GM11168 (cell line): ENCODE results near the gene CCDC33.

Experiments used
- in situ Hi-C: fragments of 300-500 bp; cut with MboI; formaldehyde crosslinking; loops from one replicate; pipeline ENCODE4 v1.12.0; 2022; ENCODE audit warnings: low sequenced_read_pairs; ENCODE audit not compliant: unreplicated experiment

CCDC33 gene

DNA sequence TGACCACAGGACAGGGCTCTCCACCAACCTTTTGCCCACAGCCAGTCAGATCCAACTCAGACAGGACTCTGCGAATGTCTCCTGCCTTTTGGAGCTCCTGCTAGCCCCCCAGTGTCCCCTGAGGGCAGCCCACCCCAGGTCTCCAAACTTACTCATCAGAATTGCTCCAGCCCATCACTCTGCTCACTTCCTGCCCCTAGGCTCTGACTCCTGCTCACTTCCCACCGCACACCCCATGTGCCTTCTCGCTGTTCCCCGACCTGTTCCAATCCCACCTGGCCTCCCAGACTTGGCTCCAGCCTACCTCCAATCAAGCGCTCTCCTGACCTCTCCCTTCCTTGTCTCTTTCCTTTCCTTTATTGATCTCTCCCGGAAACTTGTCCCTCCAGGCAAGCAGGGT is 27.6 kb upstream of the CCDC33 start:
- in situ Hi-C loops = no loop called here

DNA sequence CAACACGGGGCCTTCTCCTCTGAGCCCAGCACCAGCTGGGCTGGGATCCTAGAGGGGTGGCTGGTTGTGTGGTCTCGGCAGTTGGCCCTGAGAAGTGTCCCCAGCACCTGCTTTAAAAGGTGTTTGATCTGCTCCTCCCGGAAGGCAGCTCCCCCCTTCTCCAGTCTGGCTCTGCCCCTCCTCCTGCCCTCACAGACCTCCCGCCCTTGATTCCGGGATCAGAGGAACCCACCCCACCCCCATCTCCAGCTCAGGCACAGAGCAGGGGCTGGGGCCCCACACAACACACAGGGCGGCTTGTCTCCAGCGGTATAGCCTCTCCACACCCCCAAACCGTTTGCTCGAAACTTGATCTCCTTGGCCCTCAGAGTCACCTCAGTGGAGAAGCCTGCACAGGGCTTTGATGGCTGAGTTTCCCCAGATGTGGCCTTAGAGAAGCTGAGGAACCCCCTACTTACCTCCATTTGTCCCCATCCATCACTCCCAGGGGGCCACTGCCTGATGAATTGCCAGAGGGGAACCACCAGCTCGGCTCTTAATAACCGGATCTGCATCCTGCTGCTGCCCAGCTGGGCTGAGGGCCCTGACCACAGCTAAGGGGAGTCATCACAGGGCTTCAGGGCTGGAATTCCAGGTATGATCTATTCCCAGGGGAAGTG is 27.1 kb upstream of the CCDC33 start:
- in situ Hi-C loops = no loop called here

DNA sequence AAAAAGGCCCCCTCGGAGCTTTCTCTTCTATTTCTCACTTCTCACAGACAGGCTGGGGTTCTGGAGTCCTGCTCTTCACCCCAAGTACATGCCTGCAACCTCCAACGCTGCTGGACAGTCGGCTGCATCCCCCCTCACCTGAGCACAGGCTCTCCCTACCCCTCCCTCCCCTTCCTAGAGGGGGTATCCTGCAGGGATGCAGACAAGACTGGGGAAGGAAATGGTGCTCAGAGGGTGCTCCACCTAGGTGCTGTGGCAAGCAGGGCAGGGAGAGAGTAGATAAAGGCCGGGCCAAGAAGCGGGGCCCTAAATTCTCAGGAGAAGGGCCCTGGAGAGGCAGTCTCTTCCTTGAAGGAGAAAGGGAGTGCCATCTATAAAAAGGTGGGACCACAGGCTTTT is 26.6 kb upstream of the CCDC33 start:
- in situ Hi-C loops = no loop called here

DNA sequence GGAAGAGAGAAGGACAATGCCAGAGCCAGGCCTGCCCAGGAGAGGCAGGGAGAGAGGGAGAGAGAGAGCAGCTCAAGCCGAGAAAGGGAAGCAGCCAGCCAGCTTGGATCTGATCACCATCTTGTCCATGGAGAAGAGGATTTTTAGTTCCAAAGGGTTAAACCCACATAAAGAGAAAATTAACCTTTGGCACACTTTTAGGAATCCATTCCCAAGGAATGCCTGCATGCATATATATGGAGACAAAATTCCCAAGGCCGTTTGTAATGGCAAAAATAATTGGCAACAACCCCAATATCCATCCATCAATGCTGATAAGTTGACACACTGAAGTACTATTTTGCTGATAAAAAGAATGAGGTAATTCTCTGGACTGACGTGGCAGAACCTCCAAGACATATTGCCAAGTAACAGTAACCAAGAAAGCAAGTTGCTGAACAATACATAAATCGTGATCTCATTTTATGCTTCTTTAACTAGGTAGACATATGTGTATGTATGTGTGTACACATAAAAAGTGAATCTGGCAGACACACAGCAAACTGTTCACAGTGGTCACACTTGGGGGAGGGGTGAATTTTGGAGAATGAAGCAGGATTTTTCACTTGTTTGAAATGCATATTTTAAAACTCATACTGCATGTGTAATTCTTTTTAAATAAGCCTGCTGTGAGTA is 26.0 kb upstream of the CCDC33 start:
- in situ Hi-C loops = no loop called here

DNA sequence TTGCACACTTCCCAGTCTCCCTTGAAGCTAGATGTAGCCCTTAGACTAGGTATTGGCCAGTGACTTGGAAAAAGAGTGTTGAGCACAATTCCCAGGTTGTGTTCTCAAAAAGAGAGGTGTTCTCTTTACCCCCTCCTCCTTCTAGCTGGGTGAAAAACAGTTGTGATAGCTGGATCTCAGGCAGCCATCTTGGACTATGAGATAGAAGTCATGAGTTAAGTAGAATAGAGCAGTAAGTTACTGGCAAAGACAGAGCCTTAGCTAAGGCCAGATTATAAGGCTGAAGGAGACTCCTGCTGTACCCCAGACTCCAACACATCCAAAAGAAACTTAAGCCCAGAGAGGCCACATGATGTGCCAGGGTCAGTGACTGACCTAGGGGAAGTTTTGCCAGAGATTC is 25.4 kb upstream of the CCDC33 start:
- in situ Hi-C loops = no loop called here

DNA sequence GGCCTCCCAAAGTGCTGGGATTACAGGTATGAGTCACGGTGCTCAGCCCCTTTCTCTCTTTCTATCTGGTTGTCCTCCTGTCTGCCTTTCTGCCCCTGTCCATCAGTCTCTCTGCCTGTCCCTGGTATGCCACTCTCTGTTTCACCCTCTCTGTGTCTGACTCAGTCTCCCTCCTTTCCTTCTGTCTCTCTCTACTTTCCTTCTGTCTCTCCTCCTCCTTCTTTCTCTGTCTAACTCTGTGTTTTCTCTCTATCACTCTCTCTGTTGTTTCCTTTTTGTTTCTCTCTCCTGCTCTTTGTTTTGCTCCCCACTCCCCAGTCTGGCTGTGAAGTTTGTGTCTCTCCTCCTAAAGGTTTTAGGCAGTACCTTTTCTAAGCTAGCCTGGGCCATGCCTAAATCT is 24.5 kb upstream of the CCDC33 start:
- in situ Hi-C loops = no loop called here

DNA sequence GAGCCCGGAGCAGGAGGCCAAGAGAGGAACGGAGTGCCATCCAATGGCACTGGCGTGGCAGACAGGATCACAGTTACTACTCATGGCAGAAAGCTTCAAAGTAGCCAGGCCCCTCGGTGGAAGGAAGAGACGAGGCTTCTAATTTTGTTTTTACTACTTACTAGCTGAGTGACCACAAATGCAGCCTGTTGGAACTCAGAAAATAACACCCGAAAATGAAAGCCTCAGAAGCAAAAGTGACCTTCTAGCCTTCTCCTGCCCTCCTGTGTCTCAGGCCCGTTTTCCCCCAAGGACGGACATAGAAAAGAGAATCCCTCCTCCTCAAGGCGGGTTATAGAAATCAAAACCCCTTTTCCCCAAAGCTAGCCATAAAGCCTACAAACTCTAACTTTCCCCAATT is 23.6 kb upstream of the CCDC33 start:
- in situ Hi-C loops = no loop called here

DNA sequence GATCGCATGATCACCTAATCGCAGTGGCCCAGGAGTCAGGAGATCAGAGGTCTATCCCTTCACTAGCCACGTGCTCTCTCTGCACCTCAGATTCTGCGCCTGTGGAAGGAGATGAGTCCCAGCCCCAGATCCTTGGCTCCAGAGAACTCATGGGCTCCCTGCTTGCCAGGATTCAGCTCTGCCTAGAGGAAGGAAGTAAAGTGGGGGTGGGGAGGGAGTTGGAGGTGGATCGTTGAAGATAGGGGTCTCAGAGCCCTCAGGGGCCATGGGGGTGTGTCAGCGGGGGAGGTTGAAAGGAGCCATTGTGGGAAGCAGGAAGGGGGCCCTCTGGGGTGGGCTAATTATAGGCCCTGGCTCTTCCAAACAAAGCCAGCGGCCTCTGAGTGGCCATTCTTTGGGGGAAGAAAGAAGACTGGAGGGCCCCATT is 22.3 kb upstream of the CCDC33 start:
- in situ Hi-C loops = no loop called here

DNA sequence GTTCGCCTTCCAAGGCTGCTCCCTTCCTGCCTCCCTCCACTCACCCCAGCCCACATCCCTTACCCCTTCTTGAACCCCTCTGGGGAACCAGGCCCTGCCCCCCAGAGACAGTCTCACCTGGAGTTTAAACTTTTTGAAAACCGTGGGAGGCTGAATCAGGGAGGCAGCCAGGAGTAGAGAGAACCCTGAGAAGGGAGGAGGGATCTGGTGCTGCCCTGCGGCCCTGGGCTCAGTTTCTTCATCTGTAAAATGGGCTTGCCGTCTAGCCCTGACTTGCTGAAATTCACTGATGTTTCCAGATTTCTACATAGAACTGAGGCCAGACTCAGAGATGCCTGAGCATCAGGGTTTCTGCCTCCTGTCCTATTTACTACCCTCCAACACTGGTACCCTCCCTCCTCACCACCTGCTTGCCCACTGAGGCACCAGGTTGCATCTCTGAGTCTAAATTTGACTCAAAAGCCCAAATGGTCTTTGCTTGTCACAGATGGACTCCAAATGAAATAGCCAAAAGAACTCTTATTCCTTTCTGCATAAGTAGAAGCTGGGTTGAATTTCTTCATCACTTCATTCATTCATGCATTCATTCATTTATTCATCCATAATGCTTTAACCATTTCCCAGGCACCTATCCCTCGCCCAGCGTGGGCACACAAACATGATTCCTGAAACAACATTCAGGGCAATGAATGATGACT is 21.7 kb upstream of the CCDC33 start:
- in situ Hi-C loops = no loop called here

DNA sequence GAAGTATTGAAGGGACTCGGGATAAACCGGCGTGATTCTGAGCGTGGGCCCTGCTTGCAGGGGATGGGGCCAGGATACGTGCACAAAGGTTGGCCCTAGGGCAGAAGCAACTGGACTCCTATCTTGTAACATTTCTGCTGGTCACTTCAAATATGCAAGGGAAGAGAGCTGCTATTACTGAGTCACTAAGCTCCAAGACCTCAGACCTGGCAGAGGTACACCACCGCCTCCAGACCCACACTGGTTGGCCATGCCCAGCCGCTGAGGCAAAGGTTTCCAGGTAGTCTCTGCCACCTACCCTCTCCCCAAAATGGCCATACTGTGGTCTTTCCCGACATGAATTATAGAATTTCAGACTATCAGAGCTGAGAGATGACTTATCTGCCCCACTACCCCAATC is 20.2 kb upstream of the CCDC33 start:
- in situ Hi-C loops = no loop called here

DNA sequence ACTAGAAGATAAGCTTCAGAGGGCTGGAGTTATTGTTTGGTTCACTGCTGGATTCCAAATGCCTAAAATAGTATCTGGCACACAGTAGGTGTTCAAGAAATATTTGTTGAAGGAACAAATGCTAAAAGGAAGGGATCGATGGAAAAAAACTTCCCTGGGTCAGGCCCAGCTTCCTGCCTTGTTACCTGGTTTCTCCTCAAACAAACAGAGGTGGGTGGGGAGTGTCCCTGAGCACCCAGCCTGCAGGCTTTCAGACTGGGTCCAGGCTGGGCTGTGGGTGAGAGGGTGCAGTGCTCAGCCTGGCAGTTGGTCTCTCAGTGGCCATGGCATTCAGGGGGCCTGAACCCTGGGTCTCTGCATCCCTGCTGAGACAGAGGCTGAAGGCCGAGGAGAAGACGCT is 19.2 kb upstream of the CCDC33 start:
- in situ Hi-C loops = no loop called here

DNA sequence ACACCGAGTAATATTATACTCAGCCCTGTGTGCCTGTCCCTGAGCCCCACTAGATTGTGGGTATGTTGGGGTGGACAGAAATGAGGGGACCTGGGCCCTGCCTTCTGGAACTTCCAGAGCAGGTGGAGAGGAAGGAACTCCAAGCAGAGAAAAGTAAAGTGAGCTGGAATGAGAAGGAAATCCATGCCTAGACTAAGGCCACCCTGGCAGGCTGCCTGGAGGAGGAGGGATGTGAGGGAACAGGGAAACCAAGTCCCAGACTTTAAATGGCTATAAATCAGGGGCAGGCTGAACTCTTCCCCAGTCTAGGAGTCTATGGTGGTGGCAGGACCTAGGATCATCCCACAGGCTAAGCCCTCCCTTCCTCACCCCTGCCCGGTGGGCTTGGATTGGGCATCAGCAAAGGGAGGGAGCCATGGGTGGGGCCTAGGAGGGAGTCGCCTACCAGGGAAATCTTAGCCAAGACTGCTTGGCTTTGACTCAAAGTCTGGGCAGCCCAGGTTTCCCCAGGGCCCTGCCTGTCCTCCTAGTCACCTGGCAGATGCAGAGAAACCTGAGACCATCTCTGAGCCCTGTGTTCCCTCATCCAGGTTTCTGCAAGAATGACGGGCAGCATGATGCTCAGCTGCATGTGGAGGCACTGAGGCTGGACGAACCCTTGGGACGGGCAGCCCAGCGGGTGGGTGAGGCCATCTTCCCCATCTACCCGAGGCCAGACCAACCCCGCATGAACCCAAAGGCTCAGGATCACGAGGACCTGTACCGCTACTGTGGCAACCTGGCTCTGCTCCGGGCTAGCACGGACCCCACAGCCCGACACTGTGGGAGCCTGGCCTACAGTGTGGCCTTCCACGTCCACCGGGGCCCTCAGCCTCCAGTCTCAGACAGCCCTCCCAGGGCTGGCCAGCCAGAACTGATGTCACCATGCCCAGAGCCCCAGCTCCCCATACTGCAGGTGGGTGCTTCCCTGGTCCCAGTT is 17.9 kb upstream of the CCDC33 start:
- in situ Hi-C loops = no loop called here

DNA sequence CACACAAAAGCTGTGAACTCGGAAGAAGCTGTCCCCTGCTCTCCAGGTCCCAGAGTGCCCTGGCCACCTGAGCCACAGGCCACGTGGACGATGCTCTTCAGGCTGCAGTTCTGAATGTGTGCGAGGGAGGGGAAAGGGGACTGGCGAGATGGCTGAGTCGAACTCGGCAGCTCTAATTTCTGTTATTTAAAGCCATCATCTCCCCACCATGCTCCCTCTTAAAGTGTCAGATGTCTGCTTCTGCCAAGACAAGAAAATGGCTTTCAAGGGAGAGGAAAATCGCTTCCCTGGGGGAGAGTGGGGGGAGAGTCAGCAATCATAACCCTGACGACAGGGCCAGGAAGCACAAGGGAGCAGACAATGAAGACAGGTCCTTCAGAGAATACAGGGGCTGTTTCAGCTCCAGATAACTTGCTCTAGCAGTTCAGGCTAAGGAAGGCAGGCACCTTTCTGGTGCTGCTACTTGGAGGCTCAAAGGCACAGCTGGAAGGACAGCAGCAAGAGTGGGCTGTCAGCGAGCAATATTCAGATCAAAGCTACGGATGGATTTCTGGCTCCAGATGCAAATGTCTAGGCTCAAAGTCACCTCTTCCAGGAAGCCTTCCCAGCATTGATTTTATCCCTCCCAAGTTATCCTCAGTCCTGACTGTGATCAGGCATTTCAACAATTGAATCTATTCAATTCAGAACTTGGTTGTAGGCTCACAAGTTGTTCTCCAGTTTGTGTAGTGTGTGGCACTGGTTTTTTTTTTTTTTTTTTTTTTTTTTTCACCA is 15.5 kb upstream of the CCDC33 start:
- in situ Hi-C loops = no loop called here

DNA sequence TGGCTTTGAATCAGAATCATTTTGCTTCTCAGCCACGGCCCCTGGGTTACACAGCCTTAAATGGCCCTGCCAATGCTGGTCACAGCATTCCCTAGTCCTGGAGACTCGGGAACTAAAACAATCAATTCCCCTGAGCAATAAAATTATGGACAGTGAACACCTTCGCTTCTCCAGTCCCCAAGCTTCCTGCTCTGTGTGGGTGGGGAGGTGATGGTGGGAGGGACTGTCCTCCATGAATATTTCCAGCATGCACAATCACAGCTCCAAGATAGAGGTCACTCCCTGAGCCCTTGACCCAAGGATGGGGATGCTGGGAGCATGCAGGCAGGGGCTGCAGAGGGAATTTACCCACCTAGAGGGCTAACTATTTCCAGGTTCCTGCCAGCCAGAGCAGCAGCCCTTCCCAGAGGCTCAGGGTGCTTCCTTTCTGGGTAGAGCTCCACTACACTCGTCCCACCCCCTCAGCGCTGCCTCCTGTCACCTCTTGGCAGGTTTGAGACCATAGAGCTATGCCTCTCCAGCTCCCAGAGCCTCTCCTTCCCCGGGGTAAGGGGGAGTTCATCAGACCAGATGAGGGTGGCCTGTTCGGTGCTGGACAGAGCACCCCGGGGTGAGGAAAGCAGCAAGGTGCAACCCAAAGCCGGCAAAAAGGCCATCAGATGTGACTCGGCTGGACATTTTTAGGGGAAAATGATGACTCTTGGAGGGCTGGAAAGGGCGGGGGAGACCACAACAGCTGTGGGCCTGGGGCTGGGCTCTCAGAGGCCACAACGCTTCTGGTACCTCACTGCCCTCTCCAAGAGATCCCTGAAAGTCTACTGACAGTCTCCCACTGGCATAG is 14.5 kb upstream of the CCDC33 start:
- in situ Hi-C loops = no loop called here

DNA sequence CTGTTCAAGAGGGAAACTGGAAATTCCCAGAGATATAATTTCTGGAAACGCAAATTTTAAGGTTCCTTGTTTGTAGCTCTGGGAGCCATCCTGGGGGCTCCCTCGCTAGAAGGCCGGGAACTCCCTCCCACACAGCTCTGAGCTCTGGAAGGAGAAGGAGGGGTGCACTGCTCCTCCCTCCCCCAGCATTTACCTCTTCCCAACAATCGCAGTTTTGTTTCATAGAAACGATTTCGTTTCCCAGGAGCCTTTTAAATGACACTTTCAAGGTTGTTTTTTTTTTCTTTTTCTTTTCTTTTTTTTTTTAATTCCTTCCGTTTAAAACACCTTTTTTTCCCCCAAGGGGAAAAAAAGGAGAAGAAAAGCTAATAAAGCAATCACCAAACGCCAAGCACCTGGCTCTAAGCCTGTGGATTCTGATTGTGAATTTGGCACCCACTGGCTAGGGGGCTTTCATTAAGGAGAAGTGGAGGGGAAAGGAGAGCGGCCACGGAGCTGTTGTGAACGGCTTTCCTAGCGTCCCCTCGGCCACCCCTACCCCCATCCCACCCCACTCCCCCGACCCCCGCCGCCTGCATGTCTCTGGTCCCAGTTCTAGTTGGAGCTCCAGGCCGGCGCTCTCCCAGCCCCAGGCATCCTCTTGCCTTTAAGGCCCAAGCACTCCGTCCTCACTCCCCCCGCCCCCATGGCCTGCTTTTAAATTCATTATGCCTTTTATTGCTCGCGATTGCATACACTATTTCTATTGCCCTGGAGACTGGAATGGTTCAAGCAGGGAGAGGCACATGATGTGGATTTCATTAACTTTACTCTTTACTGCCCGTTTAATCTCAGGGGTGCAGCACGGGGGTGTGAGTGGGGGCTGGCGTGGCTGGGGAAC is 13.6 kb upstream of the CCDC33 start:
- in situ Hi-C loops = no loop called here

DNA sequence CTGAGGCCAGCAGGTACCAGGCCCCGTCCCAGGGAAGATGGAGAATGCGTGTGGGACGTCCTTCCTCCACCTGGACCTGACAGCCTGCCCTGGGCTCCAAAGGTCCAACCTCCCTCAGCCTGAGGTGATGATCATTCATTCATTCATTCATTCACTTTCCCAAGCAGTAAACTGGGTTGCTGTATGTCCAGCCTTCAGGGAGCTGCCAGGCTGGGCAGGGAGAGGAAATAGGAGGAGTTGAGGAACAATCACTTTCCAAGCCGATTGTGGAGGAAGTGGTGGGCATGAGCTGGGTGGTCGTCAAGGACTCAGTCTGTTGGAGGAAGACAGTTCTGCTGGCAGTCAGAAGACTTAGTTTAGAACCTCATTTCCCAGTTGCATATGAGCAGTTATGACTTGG is 10.2 kb upstream of the CCDC33 start:
- in situ Hi-C loops = no loop called here

DNA sequence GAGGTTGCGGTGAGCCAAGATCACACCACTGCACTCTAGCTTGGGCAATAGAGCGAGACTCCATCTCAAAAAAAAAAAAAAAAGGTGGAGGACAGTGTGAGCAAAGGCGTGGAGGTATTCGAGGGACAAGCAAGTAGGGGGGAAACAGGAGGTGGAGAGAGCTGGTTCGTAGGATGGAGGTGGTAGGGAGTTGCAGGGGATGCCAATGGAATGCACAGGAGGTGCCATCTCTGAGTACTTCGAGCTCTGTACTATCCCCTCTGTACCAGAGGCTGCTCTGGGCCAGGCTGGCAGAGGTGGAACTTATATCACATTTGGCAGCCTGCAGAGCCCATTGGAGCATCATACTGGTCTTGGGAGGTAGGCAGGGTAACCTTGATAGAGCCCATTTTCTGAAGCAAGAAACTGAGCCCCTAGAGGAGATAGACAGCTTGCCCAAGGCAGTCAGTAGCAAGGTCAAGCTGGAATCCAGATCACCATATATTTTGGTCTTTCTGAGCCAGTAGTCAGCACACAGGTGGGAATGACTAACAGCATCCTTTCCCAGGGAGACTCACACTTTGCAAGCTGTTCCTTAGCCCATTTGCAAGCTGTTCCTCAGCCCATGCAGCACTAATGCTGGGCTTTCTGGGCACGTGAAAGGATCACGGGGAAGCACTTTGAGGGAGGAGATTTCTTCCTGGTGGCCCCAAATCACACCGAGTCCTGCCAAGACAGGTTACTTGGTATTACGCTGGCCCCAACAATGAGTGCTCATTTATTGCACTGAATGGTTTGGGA is 9.2 kb upstream of the CCDC33 start:
- in situ Hi-C loops = no loop called here
